GM21390 (cell line): ENCODE results near the gene ACBD3.

Source experiments
- ATAC-seq: cut with Tn5 transposase; IDR thresholded peaks from one replicate; pipeline ENCODE4 v1.9.1; 2021; ENCODE audit not compliant: unreplicated experiment

Gene ACBD3

GRCh38 chr1:226135059-226135651, 51.4 kb downstream of the ACBD3 start:
- no peak for ATAC-seq

- no peak for ATAC-seq
These were observed 52.1 kb downstream of the ACBD3 start for GRCh38 chr1:226134170-226135058.

GRCh38 chr1:226133504-226134123, 52.9 kb downstream of the ACBD3 start:
- no peak for ATAC-seq

- ATAC-seq: no peak
These were observed 53.6 kb downstream of the ACBD3 start for GRCh38 chr1:226132728-226133503.

- no peak for ATAC-seq
These were observed 54.9 kb downstream of the ACBD3 start for GRCh38 chr1:226131639-226132038.

GRCh38 chr1:226129230-226129629, 57.3 kb downstream of the ACBD3 start:
- no peak for ATAC-seq

- no peak for ATAC-seq
These were observed 58.0 kb downstream of the ACBD3 start for GRCh38 chr1:226128487-226129075.

GRCh38 chr1:226126824-226127569, 59.5 kb downstream of the ACBD3 start:
- no peak for ATAC-seq

- no peak for ATAC-seq
These were observed 60.7 kb downstream of the ACBD3 start for GRCh38 chr1:226125831-226126230.

GRCh38 chr1:226125097-226125630, 61.4 kb downstream of the ACBD3 start:
- peak; percentile 28 for ATAC-seq

- ATAC-seq: no peak
These were observed 62.7 kb downstream of the ACBD3 start for GRCh38 chr1:226123591-226124471.

- ATAC-seq: no peak
These were observed 63.4 kb downstream of the ACBD3 start for GRCh38 chr1:226123212-226123560.

GRCh38 chr1:226121587-226122400, 64.7 kb downstream of the ACBD3 start:
- ATAC-seq: peak; percentile 60

- no peak for ATAC-seq
These were observed 65.4 kb downstream of the ACBD3 start for GRCh38 chr1:226121049-226121586.

GRCh38 chr1:226120398-226120797, 66.1 kb downstream of the ACBD3 start:
- ATAC-seq: no peak

- no peak for ATAC-seq
These were observed 67.4 kb downstream of the ACBD3 start for GRCh38 chr1:226119169-226119568.

GRCh38 chr1:226118357-226118756, 68.2 kb downstream of the ACBD3 start:
- no peak for ATAC-seq

GRCh38 chr1:226117330-226117729, 69.2 kb downstream of the ACBD3 start:
- ATAC-seq: no peak
